Activated CD8-positive, alpha-beta memory T cell treated with anti-CD3 and anti-CD28 coated beads, Interleukin-2, amount 50 U/mL, for 4 hours (primary cell): ENCODE measurements around the gene CPZ.
"Not testable (repeated sequence)": the region's sequence is repeated elsewhere in the genome, so short reads cannot be mapped to it uniquely, and the experiment has no call there.

Experiments
- DNase-seq: peaks from one replicate; pipeline ENCODE4 v3.0.0-alpha.2; 2020

CPZ gene

GRCh38 chr4:8641931-8642650, 49.5 kb downstream of the CPZ start:
- DNase-seq = peak; percentile 8

GRCh38 chr4:8642651-8643321, 50.2 kb downstream of the CPZ start:
- no peak for DNase-seq

- DNase-seq = peak; percentile 2
Measured at GRCh38 chr4:8643441-8643840, 50.9 kb downstream of the CPZ start.

DNA sequence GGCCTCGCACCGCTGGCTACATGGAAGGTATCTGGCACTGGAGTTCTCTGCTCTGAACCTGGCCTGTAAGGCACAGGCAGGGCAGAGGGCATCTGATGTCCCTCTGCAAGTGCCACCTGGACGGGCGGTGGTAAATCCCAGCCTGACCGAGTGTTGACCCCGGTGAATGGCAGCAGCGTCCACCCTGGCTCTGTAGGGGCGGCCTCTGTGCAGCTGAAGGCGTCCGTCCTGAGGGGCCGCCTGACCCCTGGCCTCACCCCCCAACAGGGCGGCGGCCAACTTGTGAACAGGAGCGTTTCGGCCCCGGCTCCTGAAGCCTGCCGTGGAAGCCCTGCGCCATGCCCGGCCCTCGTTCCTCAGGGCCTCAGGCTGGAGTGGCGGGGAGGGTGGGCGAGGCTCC, 51.4 kb downstream of the CPZ start:
- DNase-seq = peak; percentile 11

DNA sequence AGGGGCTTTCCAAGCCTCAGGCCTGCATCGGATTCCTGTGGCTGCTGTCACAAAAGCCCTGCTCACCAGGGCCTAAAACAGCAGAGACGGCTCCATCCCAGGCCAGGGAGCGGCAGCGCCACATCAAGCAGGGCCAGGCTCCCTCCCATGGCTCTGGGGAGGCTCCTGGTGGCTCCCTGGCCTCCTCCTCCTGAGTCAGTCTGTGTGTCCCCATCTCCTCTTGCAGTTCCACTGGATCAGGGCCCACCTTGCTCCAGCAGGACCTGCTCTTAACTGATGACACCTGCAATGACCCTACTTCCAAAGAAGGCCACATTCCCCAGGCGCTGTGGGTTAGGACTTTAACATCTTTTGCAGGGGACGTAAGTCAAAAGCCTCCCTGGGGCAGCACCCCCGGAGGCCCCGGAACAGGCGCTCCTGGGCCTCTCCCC, 51.9 kb downstream of the CPZ start:
- no peak for DNase-seq

- no peak for DNase-seq
Measured at GRCh38 chr4:8644966-8645752, 52.6 kb downstream of the CPZ start.

- no peak for DNase-seq
Measured at GRCh38 chr4:8645753-8646124, 53.2 kb downstream of the CPZ start.

GRCh38 chr4:8646296-8647093, 53.9 kb downstream of the CPZ start:
- DNase-seq = no peak

- no peak for DNase-seq
Measured at GRCh38 chr4:8647094-8647570, 54.6 kb downstream of the CPZ start.

DNA sequence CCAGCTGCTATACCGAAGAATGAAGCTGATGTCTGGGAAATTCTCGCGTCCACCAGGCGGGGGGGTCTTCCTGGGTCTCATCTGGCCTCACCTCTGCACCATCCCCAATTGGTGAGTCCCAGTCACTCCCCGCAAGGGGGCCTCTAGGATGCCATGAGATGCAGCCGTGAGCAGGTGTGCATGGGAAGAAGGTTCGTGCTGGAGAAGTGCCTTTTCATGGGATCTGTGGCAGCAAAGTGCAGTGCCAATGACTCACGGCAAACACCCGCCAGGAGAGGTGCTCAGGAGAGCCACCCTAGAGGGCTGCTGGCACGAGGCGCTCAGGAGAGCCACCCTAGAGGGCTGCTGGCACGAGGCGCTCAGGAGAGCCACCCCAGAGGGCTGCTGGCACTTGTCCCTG, 55.1 kb downstream of the CPZ start:
- DNase-seq = no peak

GRCh38 chr4:8648296-8648695, 55.7 kb downstream of the CPZ start:
- no peak for DNase-seq

DNA sequence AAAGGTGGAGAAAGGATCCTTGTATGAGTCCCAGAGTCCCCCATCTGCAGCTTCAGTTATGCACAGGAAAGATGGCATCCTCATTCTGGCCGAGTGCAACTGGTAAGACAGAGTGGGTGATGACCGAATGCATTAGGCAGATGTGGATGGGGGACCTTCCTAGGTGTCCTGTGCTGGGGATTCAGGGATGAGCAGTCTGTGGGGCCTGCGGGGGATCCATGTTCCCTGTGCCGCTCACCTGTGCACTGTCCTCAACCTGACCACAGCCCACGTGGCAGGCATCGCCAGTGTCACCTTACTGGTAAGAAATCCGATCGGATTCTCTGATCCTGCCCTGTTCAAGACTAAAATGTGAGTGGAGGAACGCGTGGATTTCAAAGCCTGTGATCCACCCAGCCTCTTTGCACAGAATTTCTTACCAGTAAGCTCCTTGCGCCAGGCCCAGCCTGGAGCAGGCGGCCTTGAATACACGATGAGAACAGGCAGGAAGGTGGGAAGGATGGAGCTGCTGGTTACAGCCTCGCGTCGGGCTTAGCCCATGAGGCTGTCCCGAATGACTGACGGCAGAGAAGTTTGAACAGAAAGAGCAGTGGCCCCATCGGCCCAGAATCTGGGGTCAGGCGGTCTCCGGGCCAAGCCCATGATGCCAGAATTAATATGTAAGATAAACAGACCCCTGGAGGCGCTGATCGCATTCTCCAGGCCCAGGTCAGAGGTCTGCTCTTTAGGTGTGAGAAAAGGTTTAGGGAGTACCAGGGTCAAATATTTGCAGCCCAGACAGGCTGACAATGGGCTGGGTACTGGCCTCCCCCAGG, 56.5 kb downstream of the CPZ start:
- DNase-seq = no peak

- no peak for DNase-seq
Measured at GRCh38 chr4:8649631-8650361, 57.2 kb downstream of the CPZ start.

GRCh38 chr4:8651661-8652180, 59.2 kb downstream of the CPZ start:
- DNase-seq = no peak

DNA sequence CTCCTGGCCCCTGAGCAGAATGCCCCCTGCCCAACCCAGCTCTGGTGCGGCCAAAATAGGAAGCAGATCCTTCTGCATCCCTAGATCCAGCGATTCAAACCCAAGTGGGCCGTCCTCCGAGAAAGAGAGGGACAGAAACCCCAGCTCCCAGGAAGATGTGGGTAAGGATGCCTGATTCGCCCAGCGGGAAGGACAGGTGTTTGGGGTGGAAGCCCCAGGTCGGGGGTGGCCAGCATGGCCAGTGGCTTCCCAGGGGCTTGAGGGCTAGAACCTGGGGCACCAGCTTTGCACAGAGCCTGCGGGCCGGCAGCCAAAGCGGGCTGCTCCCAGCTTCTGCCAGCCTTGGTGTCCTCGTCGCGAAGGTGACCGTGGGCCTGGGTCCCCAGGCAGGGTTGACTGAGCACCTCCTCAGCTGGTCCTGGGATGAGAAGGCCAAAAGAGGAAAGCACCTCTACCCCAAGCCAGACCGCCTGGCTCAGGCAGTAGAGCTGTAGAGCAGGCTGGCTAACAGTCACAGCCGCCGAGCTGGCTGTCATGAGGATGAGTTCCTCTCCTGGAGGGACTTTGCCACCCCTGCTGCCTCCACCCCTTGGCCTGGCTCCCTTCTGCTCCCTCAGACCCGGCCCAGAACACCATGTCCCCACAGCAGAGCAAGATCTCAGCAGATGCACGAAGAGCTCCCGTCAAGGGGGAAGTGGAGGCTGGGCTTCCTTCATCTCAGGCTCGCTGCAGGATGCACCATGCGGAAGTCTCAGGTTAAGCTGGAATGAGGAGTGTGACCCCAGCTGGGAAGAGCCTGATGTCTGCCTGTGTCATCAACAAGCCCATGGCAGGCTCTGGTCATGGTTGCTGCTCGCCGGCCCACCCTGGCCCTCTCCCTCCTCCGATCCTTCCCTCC, 59.9 kb downstream of the CPZ start:
- no peak for DNase-seq

- DNase-seq = no peak
Measured at GRCh38 chr4:8653326-8654000, 60.9 kb downstream of the CPZ start.

DNA sequence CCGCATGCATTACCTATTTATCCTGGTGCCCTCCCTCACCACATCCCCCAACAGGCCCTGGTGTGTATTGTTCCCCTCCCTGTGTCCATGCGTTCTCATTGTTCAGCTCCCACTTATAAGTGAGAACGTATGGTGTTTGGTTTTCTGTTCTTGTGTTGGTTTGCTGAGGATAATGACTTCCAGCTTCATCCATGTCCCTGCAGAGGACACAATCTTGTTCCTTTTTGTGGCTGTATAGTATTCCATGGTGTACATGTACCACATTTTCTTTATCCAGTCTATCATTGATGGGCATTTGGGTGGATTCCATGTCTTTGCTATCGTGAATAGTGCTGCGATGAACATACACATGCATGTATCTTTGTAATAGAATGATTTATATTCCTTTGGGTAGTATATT, 61.6 kb downstream of the CPZ start:
- DNase-seq = not testable (repeated sequence)

GRCh38 chr4:8655411-8656184, 63.0 kb downstream of the CPZ start:
- DNase-seq = no peak

- DNase-seq = no peak
Measured at GRCh38 chr4:8656185-8656517, 63.6 kb downstream of the CPZ start.
